ENCODE data around the gene CAB39.
A peak's percentile ranks its signal among the peaks of the same experiment; 100 is the strongest.

CAB39 gene

DNA sequence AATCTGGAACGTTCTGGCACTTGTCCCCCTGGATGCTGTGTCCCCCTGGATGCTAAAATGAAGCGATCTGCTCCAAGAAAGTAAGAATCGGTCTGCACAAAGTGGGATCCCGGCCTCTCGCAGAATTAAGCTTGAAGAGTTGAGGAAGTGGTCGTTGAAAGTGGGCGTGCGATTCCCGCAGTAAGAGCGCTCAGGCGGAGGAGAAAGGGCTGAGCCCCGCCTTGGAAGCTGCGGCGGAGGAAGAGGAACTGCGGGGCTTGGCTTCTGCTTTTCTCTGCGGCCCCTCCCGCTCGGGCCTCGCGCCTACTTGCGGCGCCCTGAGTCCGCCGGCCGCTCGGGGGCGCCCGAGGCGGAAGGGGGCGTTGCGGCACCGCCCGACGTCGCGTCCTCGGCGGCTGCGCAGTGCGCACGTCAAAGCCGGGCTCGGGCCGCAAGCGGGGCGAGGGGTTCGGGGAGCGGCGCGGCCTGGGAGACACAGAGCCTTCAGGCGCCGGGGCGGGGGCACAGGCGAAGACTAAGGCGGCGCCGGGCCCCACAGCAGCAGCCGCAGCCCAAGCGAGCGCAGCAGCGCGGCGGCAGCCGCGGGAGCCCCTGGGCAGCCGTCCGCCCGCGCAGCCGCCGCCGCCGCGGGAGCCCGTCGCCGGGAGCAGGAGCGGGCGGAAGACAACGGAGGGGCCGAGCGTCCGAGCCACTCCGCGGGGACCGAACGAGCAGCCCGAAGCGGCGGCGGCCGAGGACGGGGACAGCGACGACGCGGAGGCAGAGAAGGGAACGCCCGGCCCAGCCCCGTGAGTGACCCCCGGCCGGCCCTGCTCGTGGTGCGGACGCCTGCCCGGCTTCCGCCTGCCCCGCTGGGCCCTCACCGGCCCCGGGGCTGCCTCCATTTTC is at the start of gene CAB39:
Gene CAB39 (plus strand): TSS at position 400 of the 888 bp plus-strand sequence. CDS start 47,160 bp downstream, outside the sequence.
- peak; percentile 46 to 84 for DNase-seq (ENCODE audit: extremely low read depth in 1 of 2, low read depth in 1 of 2)

DNA sequence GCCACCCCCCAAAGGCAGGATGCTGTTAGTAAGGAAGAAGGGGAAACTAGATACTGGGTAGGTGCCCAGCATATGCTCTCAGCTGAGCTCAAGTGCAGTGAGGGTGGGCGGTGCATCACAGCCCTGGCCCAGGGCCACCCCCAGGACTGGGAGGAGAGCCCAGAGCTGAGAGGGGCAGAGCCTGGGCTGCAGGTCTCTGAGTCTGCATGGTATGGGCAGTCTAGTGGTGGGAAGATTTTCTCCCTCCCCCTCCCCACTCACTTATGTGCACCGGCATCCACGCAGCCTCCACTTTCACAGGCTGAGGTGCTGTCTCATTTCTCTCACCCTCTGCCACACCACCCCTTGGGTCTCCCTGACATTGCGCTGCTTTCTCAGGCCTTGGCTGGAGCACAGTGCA is 48.5 kb upstream of the CAB39 start:
- DNase-seq (ENCODE audit: extremely low read depth in 1 of 2, low read depth in 1 of 2), result no peak

DNA sequence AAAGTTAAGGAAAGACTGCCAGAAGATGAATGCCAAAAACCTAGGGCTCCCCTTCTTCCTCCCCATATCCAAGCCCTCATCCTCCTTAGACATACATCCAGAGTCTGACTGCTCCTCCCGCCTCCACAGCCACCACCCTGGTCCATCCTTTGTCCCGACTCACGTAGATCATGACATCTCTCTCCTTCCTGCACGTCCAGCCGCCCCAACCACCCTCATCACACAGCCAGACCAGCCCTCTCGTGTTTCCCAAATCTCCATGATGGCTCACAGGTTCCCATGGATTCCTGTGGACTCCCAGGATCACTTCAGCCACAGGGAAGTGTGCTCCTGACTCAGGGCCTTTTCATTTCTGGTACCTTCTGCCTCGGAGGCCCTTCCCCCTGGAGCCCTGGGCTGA is 47.8 kb upstream of the CAB39 start:
- no peak for DNase-seq (ENCODE audit: extremely low read depth in 1 of 2, low read depth in 1 of 2)

DNA sequence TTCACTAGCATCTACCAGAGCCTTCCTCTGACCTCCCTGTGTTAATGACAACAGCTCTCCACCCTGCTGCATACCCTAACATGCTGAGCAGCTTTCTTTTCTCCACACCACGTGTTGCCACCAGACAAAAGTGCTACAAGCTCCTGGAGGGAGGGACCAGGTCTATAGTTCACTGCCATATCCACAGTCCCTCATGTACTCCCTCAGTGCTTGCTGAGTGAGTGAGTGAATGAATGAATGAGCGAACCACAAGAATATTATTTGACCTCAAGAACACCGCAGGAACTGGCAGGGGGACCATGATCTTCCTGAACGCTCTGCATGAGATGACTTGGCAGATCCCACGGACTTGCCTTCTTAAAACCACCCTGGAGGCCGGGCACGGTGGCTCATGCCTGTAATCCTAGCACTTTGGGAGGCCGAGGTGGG is 47.4 kb upstream of the CAB39 start:
- DNase-seq (ENCODE audit: extremely low read depth in 1 of 2, low read depth in 1 of 2), result no peak

DNA sequence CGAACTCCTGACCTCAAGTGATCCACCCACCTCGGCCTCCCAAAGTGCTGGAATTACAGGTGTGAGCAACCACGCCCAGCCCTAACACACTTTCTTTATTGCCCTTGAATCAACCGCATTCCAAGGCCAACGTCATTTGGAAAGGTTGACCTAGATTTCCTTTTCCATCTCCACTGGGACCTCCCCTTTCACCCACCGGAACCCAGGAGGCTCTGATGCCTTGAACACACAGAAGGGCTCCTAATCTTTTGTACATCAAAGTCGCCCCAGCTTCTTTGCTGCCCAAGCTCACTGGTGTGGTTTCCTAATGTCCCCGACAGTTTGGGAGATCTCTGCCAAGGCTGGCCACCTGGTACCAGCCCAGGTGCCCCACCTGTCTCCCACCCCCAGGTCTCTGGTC is 46.2 kb upstream of the CAB39 start:
- DNase-seq (ENCODE audit: extremely low read depth in 1 of 2, low read depth in 1 of 2), result no peak

DNA sequence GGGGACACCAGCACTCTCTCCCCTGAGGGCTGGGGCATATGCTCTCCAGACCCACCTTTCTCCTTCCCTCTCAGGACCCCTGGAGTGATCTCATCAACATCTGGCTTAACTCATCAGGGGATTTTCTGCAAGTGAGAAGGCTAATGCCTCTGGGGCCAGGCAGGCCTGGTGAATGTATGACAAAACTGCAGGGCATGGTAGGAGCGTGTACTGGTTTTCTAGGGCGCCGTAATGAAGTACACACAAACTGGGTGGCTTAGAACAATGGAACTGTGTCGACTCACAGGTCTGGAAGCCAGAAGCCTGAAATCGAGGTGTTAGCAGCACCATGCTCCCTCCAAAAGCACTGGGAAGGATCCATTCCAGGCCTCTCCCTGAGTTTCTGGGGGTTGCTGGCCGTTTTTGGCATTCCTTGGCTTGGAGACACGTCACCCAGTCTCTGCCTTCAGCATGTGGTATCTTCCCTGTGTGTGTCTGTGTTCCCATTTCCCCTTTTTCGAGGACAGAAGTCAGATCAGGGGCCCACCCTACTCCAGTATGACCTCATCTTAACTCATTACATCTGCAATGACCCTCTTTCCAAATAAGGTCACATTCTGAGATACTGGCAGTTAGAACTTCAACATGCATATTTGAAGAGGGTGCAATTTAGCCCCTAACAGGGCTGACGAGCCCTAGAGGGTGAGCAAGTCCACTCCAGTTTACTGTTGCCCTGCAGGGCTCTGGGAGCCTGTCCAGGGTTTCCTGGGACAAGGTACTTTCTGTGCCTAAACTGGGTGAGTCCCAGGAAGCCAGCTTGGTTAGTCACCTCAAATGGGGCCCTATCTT is 45.5 kb upstream of the CAB39 start:
- no peak for DNase-seq (ENCODE audit: extremely low read depth in 1 of 2, low read depth in 1 of 2)

DNA sequence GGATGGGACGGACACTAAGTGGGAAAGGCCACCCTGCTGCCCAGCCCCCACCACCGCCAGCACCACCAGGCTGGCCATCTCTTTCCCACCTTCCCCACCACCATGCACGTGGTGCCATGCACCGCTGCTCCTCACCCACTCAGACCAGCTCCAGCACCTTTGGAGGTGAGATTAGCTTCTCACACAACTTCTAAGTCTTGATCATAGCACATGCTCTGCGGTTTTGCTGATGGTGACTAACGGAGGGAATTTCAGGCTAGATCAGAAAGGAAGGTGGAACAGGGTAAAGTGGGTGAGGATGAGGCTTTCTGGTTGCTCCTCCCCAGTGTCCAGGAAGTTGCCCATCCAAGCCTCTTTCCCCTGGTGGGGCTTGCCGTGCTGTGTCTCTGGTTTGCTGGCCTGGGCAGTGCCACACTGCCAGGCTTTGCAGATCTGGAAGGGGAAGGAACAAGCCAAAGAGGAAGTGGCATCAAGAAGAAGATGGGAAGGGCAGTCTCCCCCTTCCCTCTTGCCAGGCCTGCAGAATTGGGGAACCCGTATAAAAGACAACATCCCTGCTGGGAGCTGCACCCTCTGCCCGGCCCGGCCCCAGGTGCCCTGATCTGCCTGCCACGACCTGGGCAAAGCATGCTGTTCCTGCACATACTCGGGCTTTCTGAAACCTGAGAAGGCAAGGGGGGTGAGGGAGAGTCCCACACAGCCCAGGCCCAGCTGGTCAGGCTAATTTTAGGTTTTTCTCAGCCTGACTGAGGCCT is 44.3 kb upstream of the CAB39 start:
- no peak for DNase-seq (ENCODE audit: extremely low read depth in 1 of 2, low read depth in 1 of 2)

DNA sequence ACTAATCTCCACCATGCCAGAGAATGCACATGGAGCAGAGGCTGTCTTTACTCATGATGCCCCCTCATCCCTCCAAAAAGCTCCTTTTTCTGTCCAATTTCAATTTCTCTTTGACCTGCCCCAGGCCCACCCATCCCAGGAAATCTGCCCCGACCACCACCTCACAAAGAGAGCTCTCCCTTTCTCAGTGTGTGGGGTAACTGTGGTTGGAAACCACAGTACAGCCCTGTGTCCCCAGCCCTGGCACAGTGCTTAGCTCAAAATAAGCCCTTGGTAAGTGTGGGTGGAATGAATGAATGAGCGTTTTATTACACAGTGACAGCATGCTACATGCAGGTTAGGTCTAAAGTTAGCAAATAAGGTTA is 43.7 kb upstream of the CAB39 start:
- no peak for DNase-seq (ENCODE audit: extremely low read depth in 1 of 2, low read depth in 1 of 2)

DNA sequence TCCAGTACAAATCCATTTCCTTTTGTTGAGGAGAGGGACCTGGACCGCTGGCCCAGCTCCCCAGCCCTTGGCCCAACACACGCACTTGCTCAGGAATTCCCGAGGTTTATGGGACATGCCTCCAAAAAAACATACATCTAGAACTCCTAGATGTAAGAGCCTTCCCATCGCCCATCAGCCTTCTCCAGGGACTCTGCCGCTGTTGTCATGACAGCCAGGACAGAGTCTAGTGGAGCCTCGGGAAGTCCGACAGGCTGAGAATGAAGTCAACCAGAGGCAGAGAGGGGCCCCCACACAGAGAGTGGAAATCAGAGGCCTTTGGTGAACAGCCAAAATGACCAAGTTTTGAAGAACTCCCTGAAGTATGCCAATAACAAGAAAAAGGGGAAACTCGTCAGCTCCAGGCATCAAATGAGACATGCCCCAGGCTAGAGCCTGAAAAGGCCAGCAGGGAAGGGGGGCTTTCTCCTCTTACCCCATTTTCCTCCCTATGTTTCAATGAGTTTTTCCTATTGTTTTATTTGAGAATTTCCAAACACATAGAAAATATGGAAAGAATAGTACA is 43.2 kb upstream of the CAB39 start:
- DNase-seq (ENCODE audit: extremely low read depth in 1 of 2, low read depth in 1 of 2), result no peak

DNA sequence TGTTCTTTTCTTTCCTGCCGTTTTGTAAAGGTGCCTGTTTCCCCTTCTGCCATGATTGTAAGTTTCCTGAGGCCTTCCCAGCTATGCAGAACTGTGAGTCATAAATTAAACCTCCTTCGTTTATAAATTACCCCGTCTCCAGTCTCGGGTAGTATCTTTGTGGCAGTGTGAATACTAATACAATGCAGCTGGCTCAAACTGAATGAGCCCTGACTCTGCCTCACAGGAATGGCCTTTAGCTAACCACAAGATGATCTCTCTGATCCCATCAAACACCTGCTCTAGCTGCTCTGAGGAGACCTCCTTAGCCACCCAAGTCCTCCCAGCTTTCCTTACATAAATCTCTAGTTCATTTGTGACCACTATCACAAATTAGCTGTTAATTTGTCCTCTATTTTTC is 41.5 kb upstream of the CAB39 start:
- DNase-seq (ENCODE audit: extremely low read depth in 1 of 2, low read depth in 1 of 2), result no peak

DNA sequence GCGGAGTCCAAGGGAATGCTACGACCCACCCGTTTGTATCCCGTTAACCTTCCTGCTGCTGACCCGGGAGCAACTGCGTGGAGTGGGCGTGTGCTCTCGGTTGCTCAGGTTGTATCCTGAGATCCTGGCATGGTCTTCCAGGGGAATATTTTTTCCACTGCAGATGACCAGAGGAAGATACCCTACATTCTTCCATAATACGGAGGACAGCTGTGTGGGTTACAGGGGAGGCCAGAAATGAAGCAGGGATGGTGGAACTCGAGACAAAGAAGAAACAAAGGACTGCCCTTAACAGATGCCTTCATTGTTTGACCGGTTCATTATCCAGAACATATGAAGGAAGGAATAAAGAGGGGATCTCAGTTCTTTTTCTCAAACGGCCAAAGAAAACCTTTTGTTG is 39.8 kb upstream of the CAB39 start:
- DNase-seq (ENCODE audit: extremely low read depth in 1 of 2, low read depth in 1 of 2), result no peak

DNA sequence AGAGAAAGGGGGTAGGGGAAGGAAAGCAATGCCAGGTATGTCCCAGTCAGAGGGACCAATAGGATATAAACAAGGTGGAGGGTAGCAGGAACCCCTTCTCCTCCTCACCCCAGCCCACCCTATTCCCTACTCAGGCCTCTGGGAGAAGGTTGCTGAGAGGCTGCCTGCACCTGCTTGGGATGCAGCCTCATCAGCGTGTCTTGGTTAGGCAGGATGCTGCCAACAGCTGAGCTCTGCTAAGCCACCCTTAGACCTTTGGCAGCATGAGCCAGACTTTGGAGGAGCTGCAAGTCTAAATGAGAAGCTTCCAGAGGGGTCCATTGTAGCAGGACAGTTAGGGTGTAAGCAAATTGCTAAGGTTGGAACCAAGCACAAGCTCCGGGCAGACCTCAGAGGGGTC is 38.2 kb upstream of the CAB39 start:
- no peak for DNase-seq (ENCODE audit: extremely low read depth in 1 of 2, low read depth in 1 of 2)

DNA sequence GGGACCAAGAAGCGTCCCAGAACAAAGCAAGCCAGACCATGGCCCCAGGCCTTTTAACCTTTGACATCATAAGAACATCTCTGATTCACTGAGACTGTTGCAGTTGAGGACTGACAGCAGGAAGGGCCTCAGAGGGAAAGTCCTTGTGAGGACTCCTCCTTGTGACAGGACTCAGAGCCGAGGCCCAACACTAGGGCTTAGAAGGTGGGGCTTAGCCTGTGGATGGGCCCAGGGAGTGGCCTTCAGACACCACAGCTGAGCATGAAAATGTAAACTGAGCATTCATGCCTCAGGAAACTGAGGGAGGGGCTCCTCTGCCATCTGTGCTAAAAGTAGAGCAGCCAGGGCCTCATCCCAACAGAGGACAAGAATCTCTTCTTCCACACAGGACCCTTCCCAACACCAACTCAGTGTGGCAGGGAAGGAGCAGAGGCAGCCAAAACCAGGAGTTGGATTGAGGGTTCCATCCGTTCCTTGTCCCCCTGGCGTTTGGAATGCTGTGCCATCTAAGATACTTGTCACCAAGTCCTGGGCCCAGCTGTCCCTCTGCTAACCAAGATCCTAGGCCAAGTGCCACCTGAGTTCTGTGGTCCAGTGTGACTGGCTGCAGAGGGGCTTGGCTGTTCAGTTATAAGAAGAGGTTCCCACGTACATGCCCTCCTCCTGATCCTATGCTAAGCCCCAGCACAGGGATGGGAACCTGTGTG is 37.5 kb upstream of the CAB39 start:
- no peak for DNase-seq (ENCODE audit: extremely low read depth in 1 of 2, low read depth in 1 of 2)

DNA sequence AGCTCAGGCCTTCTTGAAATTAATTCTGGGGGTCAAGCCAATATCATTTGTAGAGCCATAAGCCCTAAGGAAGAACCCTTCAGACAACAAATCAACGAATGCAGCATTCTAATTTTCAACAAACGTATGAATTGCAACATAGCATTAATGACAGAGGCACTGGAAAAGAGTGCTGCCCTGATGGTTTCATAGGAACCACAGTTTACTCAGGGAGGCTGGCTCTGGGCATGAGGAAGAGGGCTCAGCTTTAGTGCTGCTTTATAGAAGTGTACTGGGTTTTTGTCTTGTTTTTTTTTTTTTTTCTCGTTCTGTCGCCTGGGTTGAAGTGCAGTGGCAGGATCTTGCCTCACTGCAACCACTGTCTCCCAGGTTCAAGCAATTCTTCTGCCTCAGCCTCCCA is 36.1 kb upstream of the CAB39 start:
- no peak for DNase-seq (ENCODE audit: extremely low read depth in 1 of 2, low read depth in 1 of 2)

DNA sequence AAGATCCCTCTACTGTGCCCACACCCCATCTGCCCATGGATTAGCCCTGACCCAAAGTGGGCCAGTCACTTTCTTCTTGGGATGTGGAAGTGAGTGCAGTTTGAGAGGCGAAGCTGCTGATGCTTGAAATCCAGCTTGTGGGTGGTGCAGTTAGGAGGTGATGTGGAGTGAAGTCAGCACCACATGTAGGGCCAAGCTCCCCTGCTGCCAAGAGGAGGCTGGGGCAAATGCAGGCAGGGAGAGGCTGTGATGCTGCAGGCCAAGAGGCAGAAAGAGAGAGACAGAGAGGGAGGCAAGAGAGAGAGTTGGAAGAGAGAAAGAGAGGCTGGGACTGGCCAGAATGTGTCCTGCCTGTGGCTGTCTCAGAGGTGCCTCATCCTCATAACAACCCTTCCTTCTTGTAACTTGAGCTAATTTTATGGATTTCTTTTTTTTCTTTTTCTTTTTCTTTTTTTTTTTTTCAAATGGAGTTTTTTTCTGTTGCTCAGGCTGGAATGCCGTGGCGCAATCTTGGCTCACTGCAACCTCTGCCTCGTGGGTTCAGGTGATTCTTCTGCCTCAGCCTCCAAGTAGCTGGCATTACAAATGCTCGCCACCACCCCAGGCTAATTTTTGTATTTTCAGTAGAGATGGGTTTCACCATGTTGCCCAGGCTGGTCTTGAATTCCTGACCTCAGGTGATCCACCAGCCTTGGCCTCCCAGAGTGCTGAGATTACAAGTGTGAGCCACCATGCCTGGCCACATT is 35.3 kb upstream of the CAB39 start:
- DNase-seq (ENCODE audit: extremely low read depth in 1 of 2, low read depth in 1 of 2), result no peak

DNA sequence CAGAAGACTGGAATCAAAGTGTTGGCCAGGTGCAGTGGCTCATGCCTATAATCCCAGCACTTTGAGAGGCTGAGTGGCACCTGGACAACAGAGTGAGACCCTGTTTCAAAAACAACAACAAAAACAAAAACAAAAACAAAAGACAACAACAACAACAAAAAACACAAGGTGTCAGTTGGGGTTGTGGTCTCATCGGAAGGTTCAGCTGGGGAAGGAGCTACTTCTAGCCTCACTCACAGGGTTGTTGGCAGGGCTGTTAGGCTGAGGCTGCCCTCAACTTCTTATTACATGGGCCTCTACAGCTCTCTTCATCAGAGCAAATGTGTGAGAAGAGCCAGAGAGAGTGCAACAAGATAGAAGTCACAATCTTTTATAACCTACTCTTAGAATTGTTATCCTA is 34.6 kb upstream of the CAB39 start:
- no peak for DNase-seq (ENCODE audit: extremely low read depth in 1 of 2, low read depth in 1 of 2)

DNA sequence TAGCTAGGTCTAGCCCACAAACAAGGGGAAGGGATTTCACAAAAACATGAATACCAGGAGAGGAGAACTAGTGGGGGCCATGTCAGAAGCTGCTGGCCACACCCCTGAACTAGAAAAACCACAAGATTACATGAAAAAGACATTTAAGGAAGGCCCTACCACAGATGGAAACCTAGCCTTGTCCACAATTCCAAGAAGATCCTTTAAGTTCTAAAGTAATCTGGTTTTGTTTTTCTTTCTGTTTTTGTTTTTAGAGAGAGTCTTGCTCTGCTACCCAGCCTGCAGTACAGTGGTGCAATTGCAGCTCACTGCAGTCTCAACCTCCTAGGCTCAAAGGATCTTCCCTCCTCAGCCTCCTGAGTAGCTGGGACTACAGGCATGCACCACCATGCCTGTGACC is 34.2 kb upstream of the CAB39 start:
- no peak for DNase-seq (ENCODE audit: extremely low read depth in 1 of 2, low read depth in 1 of 2)

DNA sequence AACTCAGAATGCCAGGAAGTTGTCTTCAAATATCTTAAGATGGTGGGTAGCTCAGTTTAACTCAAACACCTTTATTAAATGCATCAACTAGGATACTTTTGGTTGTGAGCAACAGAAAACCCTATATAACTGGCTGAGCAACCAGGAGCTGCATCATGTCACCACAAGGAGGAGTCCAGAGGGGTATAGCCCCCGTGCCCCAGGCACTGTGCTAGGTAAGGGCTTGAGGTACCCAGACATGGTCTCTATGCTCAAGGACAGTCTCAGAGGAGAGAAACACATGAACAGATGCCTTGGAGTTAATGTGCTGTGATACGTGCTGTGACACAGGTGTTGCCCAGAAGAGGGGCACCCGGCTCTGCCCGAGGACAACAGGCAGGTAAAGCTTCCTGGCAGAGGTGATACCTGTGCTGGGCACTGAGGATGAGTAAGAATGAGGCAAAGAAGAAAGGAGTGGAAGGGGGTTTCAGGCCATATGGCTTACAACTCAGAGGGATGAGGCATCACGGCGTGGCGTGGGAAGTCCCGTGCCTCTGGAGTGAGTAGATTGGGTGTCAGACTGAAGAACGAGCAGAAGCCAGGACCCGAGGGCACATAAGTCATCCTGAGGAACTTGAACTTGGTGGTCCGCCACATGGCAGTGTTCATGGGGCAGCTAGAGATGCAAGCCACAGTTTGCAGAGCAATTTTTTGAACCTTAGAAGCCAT is 32.0 kb upstream of the CAB39 start:
- no peak for DNase-seq (ENCODE audit: extremely low read depth in 1 of 2, low read depth in 1 of 2)

DNA sequence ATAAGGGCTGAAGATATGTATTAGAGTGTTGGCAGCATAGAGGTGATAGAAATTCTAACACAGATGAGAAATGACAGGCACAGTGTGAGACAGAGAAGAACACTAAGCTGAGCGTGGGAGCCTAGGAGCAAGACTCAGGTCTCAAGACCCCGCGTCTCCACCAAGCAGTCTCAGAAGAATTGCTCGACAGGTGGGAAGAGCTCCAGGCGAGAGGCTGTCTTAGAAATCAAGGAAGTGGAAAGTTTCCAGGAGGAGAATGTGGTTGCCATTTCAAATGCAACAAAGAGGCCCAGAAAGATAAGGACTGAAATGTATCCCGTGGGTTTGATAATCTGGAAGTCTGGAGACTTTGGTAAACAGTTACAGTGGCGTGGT is 31.5 kb upstream of the CAB39 start:
- DNase-seq (ENCODE audit: extremely low read depth in 1 of 2, low read depth in 1 of 2), result no peak

All from activated CD8-positive, alpha-beta memory T cell treated with anti-CD3 and anti-CD28 coated beads for 1 hour (primary cell).